Measurements from ENCODE around the gene APLF.
"Not testable (repeated sequence)": the region's sequence is repeated elsewhere in the genome, so short reads cannot be mapped to it uniquely, and the experiment has no call there.

DNA sequence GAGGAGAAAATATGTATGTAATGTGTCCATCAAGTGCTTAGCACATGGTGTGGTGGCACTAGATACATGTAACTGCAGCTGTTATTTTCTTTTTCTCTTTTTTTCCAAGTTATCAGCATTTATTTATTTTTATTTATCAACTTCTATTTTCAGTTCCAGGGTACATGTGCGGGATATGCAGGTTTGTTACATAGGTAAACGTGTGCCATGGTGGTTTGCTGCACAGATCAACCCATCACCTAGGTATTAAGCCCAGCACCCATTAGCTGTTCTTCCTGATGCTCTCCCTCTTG is 128.1 kb downstream of the APLF start:
- not testable (repeated sequence) for TF ChIP-seq CTCF, POLR2A (IDR thresholded peaks at IDR 0.05)

Data from tibial nerve (tissue), 3 donors.